GM18951 (cell line): Measurements from ENCODE around the gene TPK1.
"Not testable (repeated sequence)": the region's sequence is repeated elsewhere in the genome, so short reads cannot be mapped to it uniquely, and the experiment has no call there.

Source experiments
- POLR2A ChIP-seq: IDR thresholded peaks from 4 replicates; pipeline ENCODE4 v1.6.1; 2011; ENCODE audit warnings: mild to moderate bottlenecking; ENCODE audit not compliant: insufficient read length, insufficient read depth; ENCODE audit errors: extremely low read depth
- in situ Hi-C: fragments of 300-500 bp; cut with MboI; formaldehyde crosslinking; loops from one replicate; pipeline ENCODE4 v1.12.0; 2022; ENCODE audit warnings: low sequenced_read_pairs, mixed read lengths, inconsistent platforms; ENCODE audit not compliant: unreplicated experiment

Gene TPK1

DNA sequence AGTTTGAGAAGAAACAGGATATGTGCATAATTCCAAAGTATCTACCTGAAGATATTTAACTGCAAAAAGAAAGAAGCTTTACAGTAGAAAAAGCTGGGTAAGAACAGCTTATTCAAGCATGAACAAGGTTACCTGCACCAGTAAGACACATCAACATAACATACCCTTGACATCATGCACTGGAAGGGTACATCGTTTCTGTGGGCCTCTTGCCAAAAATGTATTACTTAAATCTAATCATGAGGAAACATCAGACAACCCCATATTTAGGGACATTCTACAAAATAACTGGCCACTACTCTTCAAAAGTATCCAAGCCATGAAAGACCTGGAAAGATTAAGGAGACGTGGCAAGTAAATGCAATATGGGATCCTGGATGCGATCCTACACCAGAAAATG lies 18.9 kb downstream of the TPK1 start:
- no peak for TF ChIP-seq POLR2A
- in situ Hi-C loops, result no loop called here

DNA sequence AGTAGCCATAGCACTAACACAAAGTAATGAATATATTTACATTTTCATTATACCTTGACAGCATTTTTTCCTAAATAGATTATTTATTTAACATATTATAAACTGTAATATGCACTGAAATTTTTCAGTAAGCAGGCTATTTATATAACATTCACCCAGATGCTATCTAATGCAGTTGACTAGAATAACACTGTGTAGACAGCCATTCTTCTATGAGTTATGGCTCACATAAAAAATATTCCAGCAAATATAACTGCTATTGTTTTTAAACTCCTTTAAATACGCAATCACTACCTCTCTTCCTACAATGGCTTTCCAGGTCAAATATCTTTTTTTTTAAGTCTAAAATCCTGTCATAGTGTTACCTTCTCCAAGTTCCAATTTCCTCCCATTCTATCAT lies 21.6 kb downstream of the TPK1 start:
- in situ Hi-C loops, result no loop called here
- TF ChIP-seq POLR2A, result no peak

DNA sequence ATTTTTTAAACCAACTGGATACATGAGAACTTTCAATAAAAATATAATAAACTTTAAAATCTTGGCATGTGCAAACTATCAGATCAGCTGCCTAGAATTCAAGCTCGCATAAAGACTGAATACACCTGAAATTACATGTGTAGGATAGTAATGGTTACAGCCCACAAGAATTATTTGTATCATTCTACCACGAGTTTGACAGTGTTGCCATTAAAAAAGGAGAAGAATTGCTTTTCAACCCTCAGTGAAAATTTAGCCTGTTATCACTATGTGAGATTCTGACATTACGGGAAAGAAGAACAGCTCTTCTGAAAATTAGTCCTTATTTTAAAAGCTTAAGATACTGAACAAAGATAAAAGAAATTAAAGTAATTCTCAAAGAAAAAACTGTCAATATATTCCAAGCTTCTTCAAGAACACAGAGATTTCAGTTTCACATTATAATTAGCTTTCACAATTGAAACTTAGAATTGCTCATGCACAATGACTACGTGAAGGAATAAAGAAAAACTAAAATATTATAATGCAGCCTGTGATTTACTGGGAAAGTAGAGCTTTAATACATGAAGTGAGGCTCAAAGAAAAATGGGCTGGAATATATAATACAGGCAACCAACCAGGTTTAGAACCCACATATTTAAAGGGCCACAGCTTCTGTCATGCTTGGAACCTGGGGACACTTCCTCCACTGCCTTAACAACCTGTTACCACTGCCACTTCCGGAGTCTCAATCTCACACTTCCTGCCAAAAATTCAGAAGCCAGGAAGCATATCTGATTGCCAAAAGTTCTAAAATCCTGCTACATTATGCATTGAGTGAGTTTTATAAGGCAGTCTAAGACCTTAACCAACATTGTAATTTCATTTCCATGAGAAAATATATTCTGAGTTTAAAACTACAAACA lies 23.2 kb downstream of the TPK1 start:
- in situ Hi-C loops, result no loop called here
- no peak for TF ChIP-seq POLR2A

DNA sequence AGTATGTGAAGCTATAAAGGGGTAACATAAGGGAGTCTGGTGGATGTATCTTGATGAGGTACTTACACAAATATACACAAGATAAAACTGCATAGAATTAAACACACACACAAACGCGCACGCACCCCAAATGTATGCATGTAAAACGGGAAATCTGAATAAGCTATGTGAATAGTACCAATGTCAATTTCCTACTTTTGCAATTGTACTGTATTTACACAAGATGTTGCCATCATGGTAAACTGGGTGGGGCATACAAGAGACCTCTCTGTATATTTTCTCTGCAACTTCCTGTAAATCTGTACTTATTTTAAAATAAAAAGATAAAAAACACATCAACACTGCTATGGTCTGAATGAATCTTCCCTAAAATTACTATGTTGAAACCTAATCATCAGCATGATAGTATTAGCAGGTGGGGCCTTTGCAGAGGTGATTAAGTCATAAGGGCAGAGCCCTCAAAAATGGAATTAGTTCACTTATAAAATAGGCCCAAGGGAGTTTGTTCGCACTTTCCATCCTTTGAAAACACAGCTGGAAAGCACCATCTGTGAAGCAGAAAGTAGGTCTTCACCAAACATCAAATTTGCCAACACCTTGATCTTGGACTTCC lies 30.1 kb downstream of the TPK1 start:
- TF ChIP-seq POLR2A, result no peak
- in situ Hi-C loops, result no loop called here

DNA sequence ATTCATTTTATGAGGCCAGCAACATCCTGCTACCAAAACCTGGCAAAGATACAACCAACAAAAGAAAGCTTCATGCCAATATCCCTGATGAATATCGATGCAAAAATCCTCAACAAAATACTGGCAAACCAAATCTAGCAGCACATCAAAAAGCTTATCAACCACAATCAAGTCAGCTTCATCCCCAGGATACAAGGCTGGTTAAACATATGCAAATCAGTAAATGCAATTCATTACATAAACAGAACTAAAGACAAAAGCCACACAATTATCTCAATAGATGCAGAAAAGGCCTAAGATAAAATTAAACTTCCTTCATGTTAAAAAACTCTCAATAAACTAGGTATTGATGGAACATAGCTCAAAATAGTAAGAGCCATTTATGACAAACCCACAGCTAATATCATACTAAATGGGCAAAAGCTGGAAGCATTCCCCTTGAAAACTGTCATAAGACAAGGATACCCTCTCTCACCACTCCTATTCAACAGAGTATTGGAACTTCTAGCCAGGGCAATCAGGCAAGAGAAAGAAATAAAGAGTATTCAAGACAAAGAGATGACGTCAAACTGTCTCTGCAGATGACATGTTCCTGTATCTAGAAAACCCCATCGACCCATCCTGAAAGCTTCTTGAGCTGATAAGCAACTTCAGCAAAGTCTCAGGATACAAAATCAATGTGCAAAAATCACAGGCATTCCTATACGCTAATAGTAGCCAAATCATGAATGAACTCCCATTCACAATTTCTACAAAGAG lies 35.0 kb downstream of the TPK1 start:
- in situ Hi-C loops, result not testable (repeated sequence)

DNA sequence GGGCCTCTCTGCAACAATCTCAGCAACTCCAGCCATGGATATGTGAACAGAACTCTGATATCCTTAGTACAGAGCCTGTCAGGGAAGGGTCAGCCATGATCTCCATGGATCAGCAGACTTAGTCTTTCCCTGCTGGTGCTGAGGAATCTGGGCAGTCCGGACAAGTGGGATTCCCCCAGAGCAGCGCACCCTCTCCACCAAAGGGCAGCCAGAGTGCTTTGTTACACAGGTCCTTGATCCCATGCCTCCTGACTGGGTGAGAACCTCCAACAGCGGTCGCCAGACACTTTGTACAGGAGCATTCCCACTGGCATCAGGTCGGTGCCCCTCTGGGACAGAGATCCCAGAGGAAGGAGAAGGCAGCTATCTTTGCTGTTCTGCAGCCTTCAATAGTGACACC lies 38.9 kb downstream of the TPK1 start:
- no peak for TF ChIP-seq POLR2A

DNA sequence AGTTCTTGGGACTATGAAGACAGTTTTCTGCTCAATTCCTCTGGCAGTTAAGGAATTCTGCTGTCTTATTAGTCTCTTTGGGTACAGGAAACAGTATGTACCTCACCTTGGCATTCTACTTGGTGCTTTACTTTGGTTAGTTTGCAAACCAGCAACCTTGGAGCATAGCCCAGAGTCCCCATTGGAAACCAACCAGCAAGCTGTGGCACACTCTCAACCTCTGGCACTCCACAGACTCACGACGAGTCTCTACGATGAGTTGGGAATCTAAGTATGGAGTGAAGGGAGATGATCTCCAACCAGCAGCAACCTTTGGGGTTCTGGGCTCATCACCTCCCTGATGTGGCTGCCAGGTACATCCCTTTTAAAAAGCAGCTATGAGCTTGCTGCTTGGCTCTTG lies 43.8 kb downstream of the TPK1 start:
- no peak for TF ChIP-seq POLR2A
- in situ Hi-C loops, result no loop called here

More for the DNA sequence above, 38.9 kb downstream of the TPK1 start:
- in situ Hi-C loops, result no loop called here

DNA sequence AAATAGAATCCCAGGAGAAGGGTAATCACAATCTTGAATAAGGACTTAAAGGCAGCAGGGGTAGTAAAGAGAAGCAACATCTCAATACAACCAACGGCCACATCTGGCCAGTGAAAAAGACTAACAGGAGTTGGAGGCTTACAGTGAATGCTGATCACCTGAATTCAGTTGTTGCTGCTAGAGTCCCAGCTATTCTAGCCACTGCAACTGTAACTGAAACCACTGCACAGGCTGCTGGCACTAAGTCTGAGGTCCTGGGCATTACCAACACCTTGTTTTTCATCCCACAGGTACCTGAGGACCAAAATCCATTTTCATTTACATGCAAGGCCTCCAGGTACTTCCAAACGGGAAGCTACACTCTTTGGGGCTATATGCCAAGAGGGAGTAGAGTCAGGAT lies 44.4 kb downstream of the TPK1 start:
- in situ Hi-C loops, result no loop called here
- no peak for TF ChIP-seq POLR2A

DNA sequence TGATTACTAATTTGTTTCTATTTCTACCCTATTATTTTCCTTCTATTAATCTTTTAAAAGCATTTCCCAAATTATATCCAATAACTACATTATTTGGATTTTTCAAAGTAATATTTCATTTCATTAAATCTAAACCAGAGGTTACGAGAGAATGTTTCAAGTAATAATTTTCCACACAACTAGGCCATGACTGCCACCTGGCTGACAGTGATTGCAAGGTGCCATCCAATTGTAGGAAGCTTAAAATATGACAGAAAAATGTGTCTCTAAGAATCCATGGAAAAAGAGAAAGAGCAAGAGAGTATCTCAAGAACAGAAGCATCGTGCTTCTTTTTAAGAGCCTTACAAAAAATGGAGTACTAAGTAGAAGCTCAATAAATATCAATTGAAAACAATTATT lies 48.7 kb downstream of the TPK1 start:
- no peak for TF ChIP-seq POLR2A
- in situ Hi-C loops, result no loop called here

DNA sequence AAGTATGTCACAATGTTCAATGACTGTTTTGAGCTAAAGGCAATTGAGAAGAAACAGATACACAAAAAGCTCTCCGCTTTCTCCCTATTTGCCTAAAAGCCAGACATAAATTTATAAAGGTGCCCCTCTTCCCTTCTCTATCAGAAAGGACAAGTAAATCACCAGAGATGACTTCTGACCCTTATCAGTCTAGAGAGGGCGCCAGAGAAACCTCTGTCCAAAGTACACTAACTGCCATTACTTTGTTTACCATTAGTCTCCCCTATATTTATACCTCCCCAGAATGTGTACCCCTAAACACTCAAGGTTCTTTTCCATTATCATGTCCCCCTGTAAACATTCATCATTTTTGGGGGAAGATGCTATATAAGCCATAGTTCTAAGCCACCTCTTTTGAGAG lies 49.3 kb downstream of the TPK1 start:
- TF ChIP-seq POLR2A, result no peak
- in situ Hi-C loops, result no loop called here

DNA sequence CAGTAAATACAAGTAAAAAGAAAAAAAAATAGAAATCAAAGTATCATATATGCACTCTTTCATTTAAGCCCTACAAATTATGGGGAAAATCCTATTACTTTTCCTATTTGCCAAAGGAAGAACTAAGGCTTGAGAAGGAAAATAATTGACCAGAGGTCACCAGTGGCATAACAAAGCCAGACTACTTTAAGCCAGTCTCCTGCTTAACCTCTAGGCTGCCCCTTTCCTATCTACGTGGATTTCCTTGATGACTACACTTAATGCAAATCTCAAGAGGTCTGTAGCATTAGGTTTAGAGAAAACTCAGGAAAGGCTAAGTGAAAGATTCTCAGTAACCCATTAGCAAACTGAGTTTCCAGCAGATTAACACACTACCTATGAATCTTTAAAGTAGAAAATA lies 49.8 kb downstream of the TPK1 start:
- no peak for TF ChIP-seq POLR2A
- in situ Hi-C loops, result no loop called here

DNA sequence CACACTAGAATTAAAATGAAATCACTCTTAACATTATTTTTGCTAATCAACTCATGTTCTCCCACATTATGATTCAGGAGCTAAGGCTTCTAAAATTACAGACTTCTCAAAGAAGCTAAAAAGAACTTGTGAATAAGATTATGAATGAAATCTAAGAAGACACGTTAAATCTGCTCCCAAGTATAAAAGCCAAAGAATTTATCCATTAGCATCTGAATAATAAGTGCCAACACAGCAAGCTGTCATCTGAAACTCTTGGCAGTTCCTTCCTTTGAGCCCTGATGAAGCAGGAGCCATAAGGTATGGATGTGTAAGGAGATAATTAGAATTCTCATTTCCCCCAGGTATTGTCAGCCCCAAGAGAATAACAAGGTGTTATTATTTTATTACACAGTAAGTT lies 50.3 kb downstream of the TPK1 start:
- in situ Hi-C loops, result no loop called here
- no peak for TF ChIP-seq POLR2A

DNA sequence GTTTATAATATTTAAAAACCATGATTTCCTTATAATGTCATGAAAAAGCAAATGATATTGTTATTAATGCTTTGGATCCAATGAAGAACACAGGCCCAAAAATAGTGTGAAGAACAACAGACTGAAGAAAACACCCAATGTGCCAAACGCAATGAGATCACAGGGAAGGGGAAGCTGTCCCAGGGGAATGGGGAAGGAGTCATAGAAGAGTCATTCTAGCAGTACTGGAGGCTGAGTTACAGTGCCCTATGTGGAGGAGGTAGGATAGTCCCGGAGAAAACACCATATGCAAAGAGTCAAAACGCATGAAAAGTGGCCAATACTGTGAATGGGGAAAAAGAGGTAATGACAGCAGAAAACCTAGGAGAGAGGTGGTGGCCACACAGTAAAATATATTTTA lies 50.9 kb downstream of the TPK1 start:
- TF ChIP-seq POLR2A, result no peak
- in situ Hi-C loops, result no loop called here

DNA sequence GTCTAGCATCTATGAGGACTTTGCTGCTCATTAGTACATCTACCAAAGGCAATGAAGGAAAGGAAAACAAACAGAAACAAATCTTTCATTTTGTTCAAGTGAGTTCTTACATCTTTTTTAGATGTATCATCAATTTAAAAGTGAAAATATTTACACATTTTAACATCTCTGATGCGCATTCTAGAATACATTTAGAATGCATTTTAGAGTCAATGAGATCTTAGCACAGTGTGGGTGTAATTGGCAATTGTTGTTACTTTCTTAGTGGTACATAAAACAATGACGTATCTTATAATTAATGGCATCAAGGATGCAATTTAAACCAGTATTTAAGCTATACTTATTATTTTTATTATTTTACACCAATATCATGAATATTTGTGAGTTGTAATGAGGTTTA lies 51.4 kb downstream of the TPK1 start:
- in situ Hi-C loops, result no loop called here

More for the DNA sequence above, 51.4 kb downstream of the TPK1 start:
- TF ChIP-seq POLR2A, result no peak
